Cerebellar cortex (tissue), 1 donor: Measurements from ENCODE around the gene TEDC1.

ENCODE experiments used
- DNase-seq: peaks from one replicate; pipeline ENCODE4 v3.0.0-alpha.2; 2015; ENCODE audit warnings: low spot score

TEDC1 gene, protein sequence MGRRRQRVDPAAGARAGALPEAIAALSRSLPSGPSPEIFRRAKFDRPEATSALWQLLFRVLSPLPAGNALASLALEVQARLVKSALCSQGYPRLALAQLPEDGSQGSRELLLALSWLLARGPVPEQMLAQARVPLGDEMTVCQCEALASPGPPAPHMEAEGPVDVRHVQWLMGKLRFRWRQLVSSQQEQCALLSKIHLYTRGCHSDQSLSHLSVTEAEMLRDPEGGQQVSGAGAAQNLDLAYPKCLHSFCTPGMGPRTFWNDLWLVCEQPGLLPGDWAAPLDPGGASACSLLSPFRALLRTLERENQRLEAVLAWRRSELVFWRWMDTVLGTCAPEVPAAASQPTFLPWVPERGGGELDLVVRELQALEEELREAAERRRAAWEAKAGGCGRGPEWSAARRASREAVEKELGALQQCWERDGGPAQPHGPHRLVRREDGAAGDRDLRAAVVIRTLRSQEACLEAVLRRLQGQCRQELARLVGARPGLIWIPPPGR

DNA sequence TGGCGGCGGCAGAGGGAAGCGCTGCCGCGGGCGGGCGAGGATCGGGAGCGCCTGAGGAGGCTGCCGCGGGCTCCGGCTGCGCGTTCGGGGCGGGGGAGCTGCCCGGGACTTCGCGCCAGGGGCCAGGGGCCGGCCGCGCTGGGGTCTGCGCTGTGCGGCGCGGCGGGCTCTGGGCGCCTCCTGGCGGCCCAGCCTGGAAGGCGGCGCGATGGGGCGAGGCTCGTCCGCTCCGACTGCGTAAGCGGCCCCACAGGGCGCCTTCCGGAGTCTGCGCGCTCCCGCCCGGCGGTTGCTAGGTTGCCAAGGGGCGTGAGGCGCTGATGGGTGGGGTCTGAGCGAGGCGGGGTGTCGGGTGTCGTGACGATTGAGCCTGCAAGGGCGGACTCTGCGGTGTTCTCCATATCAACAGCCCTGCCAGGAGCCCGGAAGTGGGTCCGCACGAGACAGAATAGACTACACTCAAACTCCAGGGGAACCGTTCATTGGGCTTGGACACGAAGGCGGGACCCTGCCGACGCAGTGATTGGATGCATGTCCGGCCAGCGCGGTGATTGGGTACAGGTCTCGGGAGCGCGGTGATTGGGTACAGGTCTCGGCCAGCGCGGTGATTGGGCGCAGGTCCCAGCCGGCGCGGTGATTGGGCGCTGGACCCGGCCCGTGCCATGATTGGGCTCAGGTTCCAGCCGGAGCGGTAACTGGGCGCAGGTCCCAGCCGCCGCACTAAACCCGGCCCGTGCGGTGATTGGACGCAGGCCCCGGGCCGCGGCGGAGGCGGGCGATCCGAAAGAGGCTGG is at the start of gene TEDC1:
TSS of gene TEDC1 (plus strand) at position 675 of the 794 bp plus-strand sequence. CDS start 130 bp downstream, outside the sequence.
- peak; percentile 100 for DNase-seq

DNA sequence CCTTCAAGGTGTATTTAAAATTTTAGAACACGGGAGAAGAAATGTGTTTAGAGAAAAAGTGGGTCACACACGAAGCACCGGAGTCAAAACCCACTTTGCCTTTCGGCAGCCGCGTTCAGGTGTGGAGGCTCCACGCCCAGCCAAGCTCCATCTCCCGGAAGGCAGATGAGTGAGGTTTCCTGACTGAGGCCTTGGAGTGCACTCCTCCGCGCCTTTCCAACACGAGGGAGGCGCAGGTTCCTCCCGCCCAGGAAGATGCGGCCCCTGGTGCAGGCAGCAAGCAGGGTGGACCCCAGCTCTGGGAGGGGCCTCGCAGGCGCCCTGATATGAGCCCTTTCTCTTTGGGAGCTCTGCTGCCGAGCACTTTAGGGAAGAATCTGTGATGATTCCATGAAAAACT is 48.9 kb upstream of the TEDC1 start:
- DNase-seq = no peak

DNA sequence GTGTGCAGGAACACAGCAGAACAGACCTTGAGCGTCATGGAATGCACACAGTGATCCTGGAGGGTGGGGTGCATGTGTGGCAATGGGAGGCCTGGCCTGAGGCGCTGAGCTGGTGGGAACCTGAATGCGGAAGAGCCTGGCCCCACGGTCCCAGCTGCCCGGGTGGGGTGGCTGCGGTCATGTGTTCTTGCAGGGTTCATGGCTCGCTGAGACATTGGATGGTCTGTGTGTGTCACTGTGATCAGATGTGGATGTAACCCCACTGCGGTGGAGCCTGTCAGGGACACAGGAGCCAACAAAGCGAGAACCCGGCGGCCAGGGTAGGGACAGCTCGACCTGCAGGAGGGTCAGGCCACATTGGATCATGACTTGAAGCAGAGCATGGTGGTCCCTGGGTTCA is 48.2 kb upstream of the TEDC1 start:
- no peak for DNase-seq

DNA sequence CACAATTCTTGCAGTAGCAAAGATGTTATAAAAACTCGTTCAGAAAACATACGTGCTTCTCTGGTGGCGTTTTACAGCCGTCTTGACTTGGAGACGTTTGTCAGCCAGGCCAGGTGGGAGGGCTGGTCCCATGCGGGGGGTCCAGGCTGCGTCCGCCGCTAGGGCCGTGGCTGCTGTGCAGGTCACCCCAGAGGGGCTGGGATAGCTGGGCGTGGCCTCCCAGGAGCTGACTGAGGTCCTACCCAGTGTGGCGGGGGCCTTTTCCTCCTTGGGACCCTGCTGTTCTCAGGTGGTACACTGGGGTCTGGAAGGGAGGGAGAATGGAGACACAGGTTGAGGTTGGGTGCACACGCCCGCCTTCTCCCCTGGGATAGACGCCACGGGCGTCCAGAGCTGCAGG is 46.2 kb upstream of the TEDC1 start:
- DNase-seq = no peak

DNA sequence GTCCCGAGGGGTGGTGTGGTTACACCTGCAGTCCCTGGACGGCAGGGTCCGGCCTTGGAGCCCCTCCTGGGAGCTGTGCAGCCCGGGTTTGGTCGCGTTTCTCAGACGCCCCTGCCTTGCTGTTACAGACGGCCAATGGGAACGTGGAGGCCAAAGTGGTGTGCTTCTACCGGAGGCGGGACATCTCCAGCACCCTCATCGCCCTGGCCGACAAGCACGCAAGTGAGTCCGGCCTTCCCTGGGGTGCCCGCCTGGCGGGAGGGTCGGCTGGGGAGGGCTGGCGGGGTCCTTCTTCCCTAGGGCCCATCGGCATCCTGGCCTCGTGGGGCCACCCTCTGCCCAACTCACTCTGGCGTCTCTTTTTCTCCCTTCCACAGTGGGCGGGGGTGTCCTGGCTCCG is 45.8 kb upstream of the TEDC1 start:
- no peak for DNase-seq

DNA sequence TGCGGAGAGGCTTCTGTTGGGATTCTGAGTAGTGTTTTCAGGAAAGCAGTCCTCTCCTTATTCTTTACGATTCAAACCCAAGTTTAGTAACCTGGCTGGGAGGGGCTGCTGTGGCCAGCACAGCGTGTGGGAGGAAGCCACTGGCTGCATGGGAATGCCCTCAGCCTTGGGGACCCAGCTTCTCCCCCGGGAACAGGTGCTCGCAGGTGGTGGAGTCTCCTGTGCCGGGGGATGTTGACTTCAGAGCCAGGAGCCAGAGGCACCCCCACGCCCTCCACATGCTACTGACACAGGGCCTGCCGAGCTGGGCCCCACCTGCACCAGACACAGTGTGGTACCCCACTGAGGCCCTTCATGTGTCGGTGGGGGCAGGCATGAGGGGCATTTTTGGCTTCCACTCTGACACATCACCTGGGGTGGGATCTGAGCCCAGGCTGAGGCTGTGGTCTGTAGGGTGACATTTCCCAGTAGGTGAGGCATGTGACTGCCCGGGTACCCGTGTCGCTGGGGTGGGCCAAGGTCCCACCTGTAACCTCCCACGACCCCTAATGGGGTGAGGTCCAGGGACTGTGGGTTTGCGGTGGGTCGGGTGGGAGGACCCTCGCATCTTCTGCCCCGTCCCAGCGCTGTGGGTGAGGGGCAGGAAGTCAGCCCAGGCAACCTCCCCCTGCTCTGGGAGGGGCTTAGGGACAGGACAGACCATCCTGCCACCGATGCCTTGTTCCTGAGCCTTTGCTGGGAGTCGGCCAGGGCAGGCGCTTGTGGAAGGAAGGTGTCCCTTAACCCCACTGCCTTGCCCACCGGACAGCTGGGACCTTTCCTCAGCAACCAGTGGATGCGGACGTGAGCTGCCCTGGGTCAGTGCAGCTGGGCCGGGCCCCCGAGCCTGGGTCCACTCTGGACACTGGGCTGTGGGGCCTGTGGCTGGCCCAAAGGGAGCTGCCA is 44.9 kb upstream of the TEDC1 start:
- DNase-seq = no peak

DNA sequence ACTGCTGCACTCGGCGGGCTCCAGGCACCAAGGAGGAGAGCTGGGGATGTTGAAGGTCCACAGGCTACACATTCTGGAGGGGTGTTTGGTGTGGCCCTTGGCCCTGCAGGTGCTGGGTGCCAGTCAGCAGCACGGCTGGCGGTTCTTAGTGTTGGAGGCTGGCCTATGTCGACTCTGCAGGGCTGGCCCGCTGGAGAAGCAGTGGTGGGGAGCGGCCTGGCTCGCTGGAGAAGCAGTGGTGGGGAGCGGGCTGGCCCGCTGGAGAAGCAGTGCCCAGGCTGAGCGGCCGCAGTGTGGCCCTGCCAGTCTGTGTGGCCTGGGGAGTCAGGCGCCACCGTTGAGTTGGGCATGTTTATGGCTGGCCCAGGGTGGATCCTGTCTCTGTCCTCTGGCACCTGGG is 44.1 kb upstream of the TEDC1 start:
- DNase-seq = no peak

DNA sequence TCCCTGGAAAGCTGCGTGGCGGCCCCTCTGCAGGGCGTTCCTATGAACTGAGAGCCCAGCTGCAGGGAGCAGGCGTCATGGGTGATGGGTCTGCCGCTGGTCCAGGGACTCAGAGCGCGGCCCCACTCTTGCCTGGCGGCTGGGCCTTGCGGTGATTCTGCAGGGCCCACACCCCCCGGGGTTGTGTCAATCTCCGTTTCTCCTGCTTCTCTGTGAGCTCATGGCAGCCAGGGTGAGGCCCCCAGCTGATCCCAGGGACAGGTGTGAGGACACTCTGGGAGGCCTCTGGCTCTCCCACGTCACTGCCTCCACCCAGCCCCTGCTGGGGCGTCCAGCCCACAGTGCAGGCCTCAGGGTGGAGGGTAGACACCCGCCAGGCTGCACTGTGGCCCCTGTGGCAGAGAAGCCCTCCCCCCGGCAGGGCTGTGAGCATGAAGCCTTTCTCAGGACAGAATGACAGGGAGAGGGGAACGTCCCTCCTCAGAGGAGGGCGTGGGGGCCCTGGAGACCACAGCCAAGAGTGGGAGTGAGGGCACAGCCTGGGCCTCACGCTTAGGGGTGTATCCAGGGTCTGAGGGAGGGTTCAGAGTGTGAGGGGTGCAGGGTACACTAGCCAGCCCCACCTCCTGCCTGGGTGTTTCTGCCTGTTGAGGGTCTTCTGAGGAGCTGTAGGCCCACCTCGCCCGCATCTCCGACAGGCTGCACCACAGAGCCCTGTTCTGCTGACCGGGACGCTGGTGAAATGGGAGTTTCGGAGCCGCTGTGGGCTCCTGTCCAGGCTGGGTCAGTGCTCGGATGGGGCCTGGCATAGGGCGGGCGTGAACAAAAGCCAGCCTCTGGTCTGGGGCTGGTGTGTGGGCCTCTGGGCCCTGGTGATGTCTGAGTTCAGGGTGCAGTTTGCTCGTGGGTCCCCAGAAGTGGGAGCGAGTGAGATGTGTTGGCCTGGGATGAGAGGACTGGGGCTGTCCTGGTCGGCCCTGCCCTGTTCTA is 43.1 kb upstream of the TEDC1 start:
- no peak for DNase-seq

DNA sequence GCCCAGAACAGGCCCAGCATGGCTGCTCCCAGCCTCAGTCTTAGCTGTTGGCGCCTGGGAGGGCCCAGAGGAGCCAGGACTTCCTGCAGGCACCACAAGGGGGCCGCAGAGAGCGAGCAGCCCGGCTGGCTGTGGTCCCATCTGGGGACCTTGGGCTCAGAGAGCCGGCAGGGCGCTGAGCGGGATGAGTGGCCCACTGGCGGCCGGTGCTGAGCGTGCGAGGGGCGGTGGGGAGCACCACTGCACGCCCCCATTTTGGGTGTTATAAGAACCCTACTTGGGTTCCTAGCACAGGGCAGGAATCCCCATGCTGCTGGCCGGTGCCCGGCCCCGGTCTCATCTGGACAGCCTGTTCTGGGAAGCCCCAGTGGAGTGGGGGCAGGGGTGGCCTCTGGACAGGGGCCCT is 42.3 kb upstream of the TEDC1 start:
- peak; percentile 63 for DNase-seq

DNA sequence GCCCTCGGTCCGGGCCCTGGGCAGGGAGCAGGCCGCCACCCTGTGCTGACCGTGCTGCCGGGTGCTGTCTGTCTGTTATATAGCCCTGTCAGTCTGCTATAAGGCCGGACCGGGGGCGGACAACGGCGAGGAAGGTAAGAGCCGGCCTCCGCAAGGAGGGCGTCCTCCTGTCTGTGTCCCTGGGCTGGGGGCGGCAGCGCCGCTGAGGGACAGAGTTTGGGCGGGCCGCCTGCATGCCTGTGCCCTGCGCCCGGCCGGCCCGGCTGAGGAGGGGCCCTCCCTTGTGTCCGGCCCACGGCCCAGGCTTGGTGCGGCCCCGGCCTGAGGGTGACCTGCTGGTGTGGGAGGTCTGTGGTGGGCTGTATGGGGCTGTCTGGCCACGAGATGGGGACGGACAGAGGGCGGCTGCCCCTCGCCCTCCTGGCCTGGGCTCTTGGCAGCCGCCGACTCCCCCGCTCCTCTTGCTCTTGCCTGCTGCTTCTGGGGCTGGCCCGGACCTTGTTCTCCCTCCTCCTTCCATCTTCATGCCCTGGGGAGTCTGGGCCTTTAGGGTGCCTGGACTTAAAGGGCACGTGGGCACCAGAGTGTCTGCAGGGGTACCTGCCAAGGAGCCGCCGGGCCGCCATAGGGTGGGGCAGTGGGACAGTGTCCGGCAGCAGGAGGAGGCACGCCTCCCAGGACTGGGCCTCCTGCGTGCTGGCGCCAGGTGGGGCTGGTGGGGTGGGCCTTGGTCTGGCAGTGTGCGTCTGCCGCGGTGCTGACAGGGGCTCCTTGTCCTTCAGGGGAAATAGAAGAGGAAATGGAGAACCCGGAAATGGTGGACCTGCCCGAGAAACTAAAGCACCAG is 41.5 kb upstream of the TEDC1 start:
- no peak for DNase-seq

DNA sequence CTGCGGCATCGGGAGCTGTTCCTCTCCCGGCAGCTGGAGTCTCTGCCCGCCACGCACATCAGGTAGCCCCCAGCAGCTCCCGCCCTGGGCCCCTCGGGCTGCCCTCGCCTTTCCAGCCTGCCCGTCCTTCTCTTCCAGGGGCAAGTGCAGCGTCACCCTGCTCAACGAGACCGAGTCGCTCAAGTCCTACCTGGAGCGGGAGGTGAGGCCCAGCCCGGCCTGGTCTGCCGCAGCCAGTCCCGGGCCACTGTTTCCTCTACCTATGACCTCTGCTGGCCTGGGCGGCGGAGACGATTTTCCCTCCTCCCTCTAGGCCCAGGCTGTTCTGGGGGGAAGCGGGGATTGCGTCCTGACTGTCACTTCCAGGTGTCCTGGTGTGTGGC is 40.9 kb upstream of the TEDC1 start:
- no peak for DNase-seq

DNA sequence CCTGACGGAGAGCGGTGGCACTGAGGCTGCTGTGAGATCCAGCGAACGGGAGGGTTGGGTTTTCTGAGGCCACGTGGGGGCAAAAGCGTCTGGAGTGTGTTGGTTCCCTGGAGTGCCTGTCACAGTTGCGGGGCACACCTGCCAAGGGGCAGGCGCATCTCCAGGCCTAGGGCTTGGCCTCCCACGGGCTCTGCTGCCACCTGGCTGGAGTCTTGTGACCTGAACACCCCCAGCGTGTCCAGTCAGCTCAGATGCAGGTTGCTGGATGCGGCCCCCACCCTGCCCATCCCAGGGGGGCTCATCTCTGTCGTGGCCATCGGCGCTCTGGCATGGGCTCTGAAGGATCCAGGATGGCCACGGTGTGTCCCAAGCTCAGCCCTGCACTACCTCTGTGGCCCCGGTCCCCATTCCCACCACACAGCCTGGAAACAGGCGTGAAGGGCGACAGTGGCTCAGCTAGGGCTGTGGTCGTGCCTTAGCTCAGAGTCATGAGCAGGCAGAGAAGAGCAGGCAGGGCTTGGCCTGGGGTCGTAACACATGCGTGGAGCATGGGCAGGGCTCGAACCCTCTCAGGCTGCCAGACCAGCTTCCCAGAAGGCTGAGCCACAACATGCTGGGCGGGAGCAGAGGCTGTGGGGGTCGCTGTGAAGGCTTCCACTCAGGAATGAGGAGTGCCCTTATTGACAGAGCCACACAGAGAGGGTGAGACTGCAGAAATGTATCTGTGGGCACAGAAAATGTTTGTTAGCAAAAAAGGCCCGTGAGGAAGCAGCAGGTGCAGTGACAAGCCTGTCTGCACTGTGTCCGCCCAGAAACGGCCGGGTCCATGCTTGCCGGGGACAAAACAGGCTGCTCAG is 40.0 kb upstream of the TEDC1 start:
- no peak for DNase-seq

DNA sequence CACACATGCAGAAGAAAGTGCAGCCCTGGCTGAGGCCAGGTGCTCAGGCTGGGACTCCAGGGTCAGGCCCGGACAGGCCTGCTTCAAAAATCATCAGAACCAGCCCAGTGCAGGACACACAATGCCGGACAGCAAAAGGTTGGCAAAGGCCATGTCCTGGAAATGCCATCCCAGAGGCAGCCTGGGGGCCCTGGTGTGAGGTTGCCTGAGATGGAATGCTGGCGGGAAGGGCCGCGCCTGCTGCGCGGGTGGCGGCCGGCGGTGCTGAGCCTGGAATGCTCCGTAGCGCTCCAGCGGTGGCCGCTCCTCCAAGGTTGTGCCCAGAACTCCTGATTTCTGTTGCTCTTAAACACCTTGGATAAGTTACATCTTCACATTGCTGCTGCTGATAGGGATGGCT is 38.1 kb upstream of the TEDC1 start:
- no peak for DNase-seq

DNA sequence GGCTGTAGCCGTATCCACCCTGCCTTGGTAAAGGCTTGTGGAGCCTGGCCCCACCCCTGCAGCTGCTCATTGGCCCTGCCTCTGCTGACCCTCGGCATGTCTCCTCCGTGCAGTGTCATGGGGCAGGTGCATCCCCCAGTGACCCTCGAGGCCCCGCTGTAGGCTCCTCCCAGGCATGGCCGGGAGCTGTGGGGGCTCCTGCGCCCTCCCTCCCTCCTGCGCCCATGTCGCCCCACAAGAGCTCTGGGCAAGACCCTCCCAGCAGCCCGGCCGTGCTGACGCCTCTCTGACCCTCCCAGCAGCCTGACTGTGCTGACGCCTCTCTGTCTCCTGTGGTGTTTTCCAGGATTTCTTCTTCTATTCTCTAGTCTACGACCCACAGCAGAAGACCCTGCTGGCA is 37.2 kb upstream of the TEDC1 start:
- no peak for DNase-seq

DNA sequence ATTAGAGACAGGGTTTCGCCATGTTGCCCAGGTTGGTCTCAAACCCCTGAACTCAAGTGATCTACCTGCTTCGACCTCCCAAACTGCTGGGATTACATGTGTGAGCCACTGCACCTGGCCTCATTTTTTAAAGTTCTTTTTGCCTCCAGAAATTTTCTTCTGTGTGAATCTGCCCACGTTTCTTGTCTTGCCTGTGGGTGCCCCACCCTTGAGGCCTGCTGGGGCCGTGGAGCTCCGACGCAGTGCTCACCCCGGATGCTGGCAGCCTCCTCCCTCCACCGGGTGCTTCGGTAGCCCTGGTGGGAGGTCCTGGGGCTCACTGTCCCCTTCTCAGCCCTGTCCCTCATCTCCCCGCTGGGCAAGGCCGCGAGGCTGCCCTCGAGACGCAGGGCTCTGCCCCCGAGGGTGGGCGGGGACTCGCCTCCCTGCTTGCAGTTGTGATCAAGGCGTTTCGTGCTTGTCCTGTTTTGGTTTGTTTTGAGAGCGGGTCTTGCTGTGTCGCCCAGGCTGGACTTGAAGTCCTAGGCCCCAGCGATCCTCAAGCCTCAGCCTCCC is 35.9 kb upstream of the TEDC1 start:
- DNase-seq = no peak

DNA sequence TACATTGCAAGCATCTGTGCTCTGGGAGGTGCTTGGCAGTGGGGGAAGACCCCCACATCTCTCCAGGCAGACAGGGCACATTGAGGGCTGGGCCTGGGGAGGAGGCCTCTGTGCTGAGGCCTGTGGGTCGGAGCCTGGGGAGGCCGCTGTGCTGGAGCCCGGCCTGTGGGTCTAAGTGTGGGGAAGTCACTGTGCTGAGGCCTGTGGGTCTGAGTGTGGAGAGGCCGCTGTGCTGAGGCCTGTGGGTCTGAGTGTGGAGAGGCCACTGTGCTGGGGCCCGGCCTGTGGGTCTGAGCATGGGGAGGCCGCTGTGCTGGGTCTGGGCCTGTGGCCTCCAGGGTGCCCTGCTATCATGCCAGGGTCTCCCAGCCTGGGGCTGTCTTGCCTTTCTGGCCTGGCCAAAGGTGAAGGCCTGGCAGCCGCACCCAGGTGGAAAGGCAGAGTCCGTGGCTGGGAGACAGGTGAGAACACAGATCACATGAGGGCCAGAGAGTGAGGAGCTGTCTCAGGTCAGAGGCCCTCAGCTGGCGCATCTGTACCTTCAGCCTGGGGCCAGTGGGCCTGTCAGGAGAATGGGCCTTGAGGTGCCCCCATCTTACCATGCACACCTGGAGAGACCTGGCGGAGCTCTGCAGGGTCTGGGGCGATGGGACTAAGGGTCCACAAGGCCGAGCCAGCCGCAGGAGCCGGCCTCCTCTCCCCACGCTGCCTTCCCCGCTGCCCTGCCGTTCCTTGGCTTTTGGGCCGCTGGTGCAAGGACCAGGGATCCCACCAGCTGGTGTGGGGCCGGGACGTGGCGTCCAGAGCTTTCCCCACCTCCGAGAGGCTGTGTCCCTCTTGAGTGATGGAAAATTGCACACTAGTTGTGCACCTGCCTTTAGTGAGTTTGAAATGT is 35.0 kb upstream of the TEDC1 start:
- no peak for DNase-seq
